GM12878 (cell line): ENCODE data around the gene BTBD19. TPM values are rescaled to one million over a fixed set of nuclear protein-coding genes. Genes with fewer than 3 reads are reported as not detected.
A peak's percentile ranks its signal among the peaks of the same experiment; 100 is the strongest.

Source experiments
- ATAC-seq: fragments of 200-7000 bp; cut with Tn5 transposase; 3 replicates; pipeline ENCODE4 v1.9.1; 2020; ENCODE audit warnings: mild to moderate bottlenecking, moderate library complexity
- BruUV-seq: library from RNA; stranded (reverse); fragments of 400-500 nt; replicated peaks from 2 replicates; lab custom pipeline; 2021; lab: Mats Ljungman, UMichigan
- CTCF ChIA-PET: fragments of 300-600 bp; sonication (Branson Sonifier 250); formaldehyde crosslinking; extraction: SDS; loops from one replicate; lab custom pipeline; 2021; ENCODE audit warnings: inconsistent platforms; lab: Yijun Ruan, JAX
- POLR2A ChIA-PET: fragments of 350-600 bp; formaldehyde crosslinking; extraction: SDS; loops from one replicate; lab custom pipeline; 2021; ENCODE audit warnings: inconsistent platforms; lab: Charles Lee
- RAD21 ChIA-PET: fragments of 300-600 bp; sonication (Branson Sonifier 250); formaldehyde crosslinking; loops from one replicate; lab custom pipeline; 2023; ENCODE audit warnings: antibody characterized with exemption; ENCODE audit not compliant: unreplicated experiment; lab: Charles Lee
- SMC1A ChIA-PET: fragments of 300-600 bp; sonication (Branson Sonifier 250); formaldehyde crosslinking; loops from one replicate; lab custom pipeline; 2023; ENCODE audit not compliant: unreplicated experiment, uncharacterized antibody; lab: Charles Lee
- DNase-seq: peaks from one replicate; pipeline ENCODE4 v3.0.0-alpha.2; 2011; ENCODE audit warnings: low read depth, low spot score
- FAIRE-seq: peaks from 3 replicates; lab custom pipeline; 2011; peaks lifted over from hg19 to GRCh38; lab: Jason Lieb, UNC
- H2AFZ ChIP-seq: 2 replicates; pipeline ENCODE4 v1.6.0; 2011; ENCODE audit warnings: low read depth, low read length, control low read depth; ENCODE audit not compliant: control insufficient read depth
- H3K27ac ChIP-seq: 2 replicates; pipeline ENCODE4 v1.5.1; 2011; ENCODE audit warnings: control low read depth; ENCODE audit not compliant: control insufficient read depth, insufficient read depth
- H3K27me3 ChIP-seq, 2 experiments: replicated peaks in 1 of 2; 2 replicates each; pipeline versions ENCODE4 v1.6.0 to v1.6.1; 2011; ENCODE audit warnings: low read length in 1 of 2; ENCODE audit not compliant: control insufficient read depth in 2 of 2, insufficient read depth in 2 of 2
- H3K36me3 ChIP-seq, 2 experiments: 2 replicates each; pipeline ENCODE4 v1.5.1; 2011; ENCODE audit warnings: low read length in 1 of 2; ENCODE audit not compliant: control insufficient read depth in 2 of 2, insufficient read depth in 2 of 2
- H3K4me1 ChIP-seq: 2 replicates; pipeline ENCODE4 v1.6.1; 2011; ENCODE audit warnings: mild to moderate bottlenecking, low read length, moderate library complexity, mixed read lengths; ENCODE audit not compliant: control insufficient read depth, insufficient read depth
- H3K4me2 ChIP-seq: 2 replicates; pipeline ENCODE4 v1.6.0; 2011; ENCODE audit warnings: control low read depth; ENCODE audit not compliant: control insufficient read depth, insufficient read depth
- H3K4me3 ChIP-seq: fragments of 200-600 bp; sonication (generic); 2 replicates; pipeline ENCODE4 v1.5.1; 2016
- H3K79me2 ChIP-seq: 2 replicates; pipeline ENCODE4 v1.6.0; 2011; ENCODE audit warnings: low read length; ENCODE audit not compliant: control insufficient read depth, insufficient read depth
- H3K9ac ChIP-seq: 2 replicates; pipeline ENCODE4 v1.8.0; 2011; ENCODE audit warnings: low read length, control low read depth, mixed read lengths; ENCODE audit not compliant: control insufficient read depth, insufficient read depth
- H3K9me3 ChIP-seq: replicated peaks from 3 replicates; pipeline ENCODE4 v1.5.1; 2011; ENCODE audit warnings: mild to moderate bottlenecking, low read length; ENCODE audit not compliant: control insufficient read depth, insufficient read depth
- H4K20me1 ChIP-seq: 2 replicates; pipeline ENCODE4 v1.6.0; 2011; ENCODE audit not compliant: control insufficient read depth, insufficient read depth
- CHD2 ChIP-seq: IDR thresholded peaks from 2 replicates; pipeline ENCODE4 v1.6.1; 2011; ENCODE audit warnings: low read depth, low read length, improper control_type of control experiment, borderline replicate concordance
- RB1 ChIP-seq: fragments of 450-650 bp; formaldehyde crosslinking; IDR thresholded peaks from 2 replicates; pipeline ENCODE4 v1.6.1; 2017; ENCODE audit warnings: mild to moderate bottlenecking, borderline replicate concordance
- TCF3 ChIP-seq: IDR thresholded peaks from 2 replicates; pipeline ENCODE4 v1.6.1; 2012; ENCODE audit warnings: low read depth, mild to moderate bottlenecking, low read length, borderline replicate concordance; ENCODE audit not compliant: insufficient read depth
- WGBS: methylation state at CpG from one replicate; pipeline ENCODE4 v1.1.6; 2016; ENCODE audit warnings: low lambda C conversion rate; ENCODE audit not compliant: insufficient replicate concordance, insufficient coverage; ENCODE audit errors: missing lambda C conversion rate; 5-methylcytosine and 5-hydroxymethylcytosine counted together
- in situ Hi-C: fragments of 300-500 bp; cut with MboI; formaldehyde crosslinking; loops from 9 replicates; pipeline ENCODE4 v1.14.3; 2018; ENCODE audit warnings: mixed read lengths
- intact Hi-C: fragments of 100-400 bp; cut with micrococcal nuclease; formaldehyde crosslinking; loops from one replicate; pipeline ENCODE4 v1.14.2; 2022; ENCODE audit not compliant: unreplicated experiment
- polyA plus RNA-seq, 11 experiments: library from polyadenylated mRNA; depleted of rRNA in 4 of 11; unstranded in 6 of 11; stranded (reverse) in 5 of 11; fragments of >200 nt; fragmentation: Nextera tagmentation in 4 of 11; fragmentation: Illumina TruSeq in 1 of 11; extraction: Ambion mirVana in 4 of 11; extraction: Trizol in 1 of 11; gene quantifications; 1 replicate in 1 of 11; 2 replicates in 10 of 11; pipeline versions ENCODE4 v1.2.1 to v1.2.3, GENCODE V29; 2011 to 2016; ENCODE audit warnings: inconsistent platforms in 2 of 11, missing spikeins in 2 of 11, low read depth in 1 of 11
- small RNA-seq: library from RNA; depleted of rRNA; stranded (forward); fragments of <200 nt; gene quantifications from one replicate; pipeline ENCODE3, GENCODE V24; 2014
- total RNA-seq, 4 experiments: library from RNA; depleted of rRNA in 3 of 4; stranded (reverse); fragments of >200 nt in 3 of 4; fragmentation: Illumina TruSeq in 1 of 4; extraction: Trizol in 1 of 4; gene quantifications; 2 replicates each; pipeline versions ENCODE4 v1.2.1 to v1.2.3, GENCODE V29; 2013 to 2021
- TF ChIP-seq, protein P1 (sequence below): fragments of 450-650 bp; IDR thresholded peaks from 2 replicates; pipeline ENCODE4 v1.6.1; 2018; ENCODE audit warnings: mild to moderate bottlenecking, low read depth, moderate library complexity; ENCODE audit not compliant: partially characterized antibody

Gene BTBD19
- total and polyA plus RNA-seq, 10 of the 15 experiments (the other 5 are each of a cell fraction or from before 2014, with no cell fraction given), result 0.13 to 2.7 (median 0.42) TPM

DNA sequence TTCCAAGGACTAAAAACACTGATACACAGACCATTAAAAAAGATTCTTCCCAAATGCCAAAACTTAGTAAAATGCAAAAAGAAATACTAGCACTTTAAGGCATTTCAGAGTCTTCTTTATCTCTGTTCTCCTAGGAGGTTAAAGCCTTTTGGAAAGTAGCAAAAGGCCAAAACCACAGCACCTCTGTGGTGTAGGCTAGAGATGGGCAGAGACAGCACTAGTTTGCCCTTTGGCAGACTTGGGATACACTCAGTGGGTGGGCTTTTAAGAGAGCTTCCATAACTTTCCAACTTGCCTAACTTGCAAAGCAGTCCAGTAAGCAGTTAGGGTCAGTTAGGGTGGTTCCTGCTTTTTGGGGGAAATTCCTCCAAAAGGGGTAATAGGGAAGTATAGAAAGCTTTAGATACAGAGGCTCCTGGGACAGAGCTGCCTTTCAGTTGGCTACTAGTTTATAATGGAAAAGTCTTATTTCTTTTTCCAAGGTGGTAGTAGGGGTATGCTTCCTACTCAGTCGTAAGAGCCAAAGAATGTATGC is 52.6 kb downstream of the BTBD19 start (continued):
- TF ChIP-seq, protein P1, sequence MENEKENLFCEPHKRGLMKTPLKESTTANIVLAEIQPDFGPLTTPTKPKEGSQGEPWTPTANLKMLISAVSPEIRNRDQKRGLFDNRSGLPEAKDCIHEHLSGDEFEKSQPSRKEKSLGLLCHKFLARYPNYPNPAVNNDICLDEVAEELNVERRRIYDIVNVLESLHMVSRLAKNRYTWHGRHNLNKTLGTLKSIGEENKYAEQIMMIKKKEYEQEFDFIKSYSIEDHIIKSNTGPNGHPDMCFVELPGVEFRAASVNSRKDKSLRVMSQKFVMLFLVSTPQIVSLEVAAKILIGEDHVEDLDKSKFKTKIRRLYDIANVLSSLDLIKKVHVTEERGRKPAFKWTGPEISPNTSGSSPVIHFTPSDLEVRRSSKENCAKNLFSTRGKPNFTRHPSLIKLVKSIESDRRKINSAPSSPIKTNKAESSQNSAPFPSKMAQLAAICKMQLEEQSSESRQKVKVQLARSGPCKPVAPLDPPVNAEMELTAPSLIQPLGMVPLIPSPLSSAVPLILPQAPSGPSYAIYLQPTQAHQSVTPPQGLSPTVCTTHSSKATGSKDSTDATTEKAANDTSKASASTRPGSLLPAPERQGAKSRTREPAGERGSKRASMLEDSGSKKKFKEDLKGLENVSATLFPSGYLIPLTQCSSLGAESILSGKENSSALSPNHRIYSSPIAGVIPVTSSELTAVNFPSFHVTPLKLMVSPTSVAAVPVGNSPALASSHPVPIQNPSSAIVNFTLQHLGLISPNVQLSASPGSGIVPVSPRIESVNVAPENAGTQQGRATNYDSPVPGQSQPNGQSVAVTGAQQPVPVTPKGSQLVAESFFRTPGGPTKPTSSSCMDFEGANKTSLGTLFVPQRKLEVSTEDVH, result no peak
- no peak for TF ChIP-seq CHD2
- no peak for TF ChIP-seq TCF3

DNA sequence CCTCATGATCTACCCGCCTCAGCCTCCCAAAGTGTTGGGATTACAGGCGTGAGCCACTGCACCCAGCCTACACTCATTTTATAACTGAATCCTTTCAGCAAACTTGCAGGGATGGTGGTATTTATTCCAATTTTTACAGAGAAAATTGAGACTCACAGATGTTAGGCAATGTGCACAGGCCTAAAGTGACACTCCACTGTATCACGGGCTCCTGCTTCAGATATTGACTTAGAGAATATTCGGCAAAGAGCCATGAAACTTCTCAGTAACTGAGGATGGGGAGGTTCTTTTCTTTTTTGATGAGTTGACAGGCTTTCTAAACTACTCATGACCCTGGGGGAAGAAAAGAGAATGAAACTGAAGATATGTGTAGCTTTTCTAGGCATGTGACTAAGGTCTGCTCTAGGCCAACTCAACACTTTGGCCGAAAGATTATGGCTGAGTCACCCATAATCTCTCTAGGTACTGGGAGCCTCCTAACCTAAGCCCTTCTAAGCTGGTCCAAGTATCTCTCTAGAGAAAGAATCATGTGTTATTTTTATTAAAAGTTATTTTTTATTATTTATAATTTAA is 54.6 kb downstream of the BTBD19 start:
- ChIA-PET RAD21 (no interaction called here), SMC1A (no interaction called here), CTCF (no interaction called here), POLR2A (no interaction called here)
- in situ Hi-C loops, result no loop called here
- Histone ChIP-seq H2AFZ (no peak overlapping the region), H4K20me1 (no peaks in the 10 kb centered on the region), H3K9ac (no peak overlapping the region), H3K79me2 (no peaks in the 10 kb centered on the region), H3K9me3 (no peaks in the 10 kb centered on the region), H3K27ac (no peak overlapping the region), H3K4me2 (no peak overlapping the region), H3K36me3 (no peaks in the 10 kb centered on the region; a peak in 1 of 4 replicates), H3K4me1 (peaks cover 8% of the 10 kb centered on the region), H3K27me3 (no peaks in the 10 kb centered on the region), H3K4me3 (no peak overlapping the region)
- FAIRE-seq (no peak), DNase-seq (no peak), ATAC-seq (no peak)
- intact Hi-C loops, result no loop called here
- WGBS, result 92% methylated on average over 5 of the region's 5 CpGs
- BruUV-seq, result no TSS peak
- no peak for TF ChIP-seq RB1
- TF ChIP-seq, all 136 proteins: peak for 0

Small RNAs within 50 kb of the gene (small RNA-seq; reads per million reads assigned to genes)
- not detected for gene AL136380.1
- 272 reads per million, percentile 99 among the genes with 10 or more reads in this experiment for gene SNORD38A
- gene SNORD38B, result not detected
- gene SNORD46, result 3,353 reads per million, percentile 100 among the genes with 10 or more reads in this experiment
- not detected for gene SNORD55

Other genes starting within 250 kb of the BTBD19 start
Only the 7 nearest of the 12 such genes appear.
- gene RNU5D-1, start 77.4 kb upstream of the BTBD19 start, total RNA-seq (2014; rRNA removed), result not detected in 2 replicates
- gene RNU5D-1, start 77.4 kb upstream of the BTBD19 start, total RNA-seq (2014; rRNA removed; fragmentation: Illumina TruSeq; extraction: Trizol), result not detected in 2 replicates
- not detected in 2 replicates for gene RNU5D-1, start 77.4 kb upstream of the BTBD19 start, total RNA-seq (2021)
- gene RNU5D-1, start 77.4 kb upstream of the BTBD19 start, polyA plus RNA-seq (2011; rRNA removed), result not detected in 2 replicates
- gene RNU5D-1, start 77.4 kb upstream of the BTBD19 start, polyA plus RNA-seq (2014; fragmentation: Illumina TruSeq; extraction: Trizol), result not detected in 2 replicates
- not detected for gene RNU5D-1, start 77.4 kb upstream of the BTBD19 start, polyA plus RNA-seq (2014; fragmentation: Nextera tagmentation; extraction: Ambion mirVana)
- gene RNU5D-1, start 77.4 kb upstream of the BTBD19 start, polyA plus RNA-seq (2014; rRNA removed), result not detected in 2 replicates
- gene RNU5D-1, start 77.4 kb upstream of the BTBD19 start, polyA plus RNA-seq (2016; fragmentation: Nextera tagmentation; extraction: Ambion mirVana), result not detected
- 73.1 and 78.7 TPM in 2 replicates for gene KIF2C, start 68.7 kb upstream of the BTBD19 start, total RNA-seq (2014; rRNA removed)
- gene KIF2C, start 68.7 kb upstream of the BTBD19 start, total RNA-seq (2014; rRNA removed; fragmentation: Illumina TruSeq; extraction: Trizol), result 80.7 and 85.6 TPM in 2 replicates
- gene KIF2C, start 68.7 kb upstream of the BTBD19 start, total RNA-seq (2021), result 75.0 and 81.9 TPM in 2 replicates
- 95.0 and 97.8 TPM in 2 replicates for gene KIF2C, start 68.7 kb upstream of the BTBD19 start, polyA plus RNA-seq (2011; rRNA removed)
- gene KIF2C, start 68.7 kb upstream of the BTBD19 start, polyA plus RNA-seq (2014; fragmentation: Illumina TruSeq; extraction: Trizol), result 88.9 and 99.3 TPM in 2 replicates
- gene KIF2C, start 68.7 kb upstream of the BTBD19 start, polyA plus RNA-seq (2014; fragmentation: Nextera tagmentation; extraction: Ambion mirVana), result 10 to 100 TPM; 42.3 to 45.5 TPM
- gene KIF2C, start 68.7 kb upstream of the BTBD19 start, polyA plus RNA-seq (2014; rRNA removed), result 70.8 and 75.1 TPM in 2 replicates
- gene KIF2C, start 68.7 kb upstream of the BTBD19 start, polyA plus RNA-seq (2016; fragmentation: Nextera tagmentation; extraction: Ambion mirVana), result 100 to 1,000 TPM in 1 of 2 experiments, 10 to 100 TPM in 1; 99.3 to 104 TPM
- 3,351 and 3,453 TPM in 2 replicates for gene RPS8, start 33.0 kb upstream of the BTBD19 start, total RNA-seq (2014; rRNA removed)
- 3,065 and 3,117 TPM in 2 replicates for gene RPS8, start 33.0 kb upstream of the BTBD19 start, total RNA-seq (2014; rRNA removed; fragmentation: Illumina TruSeq; extraction: Trizol)
- 3,050 and 3,180 TPM in 2 replicates for gene RPS8, start 33.0 kb upstream of the BTBD19 start, total RNA-seq (2021)
- 2,404 and 2,482 TPM in 2 replicates for gene RPS8, start 33.0 kb upstream of the BTBD19 start, polyA plus RNA-seq (2011; rRNA removed)
- 1,912 and 2,704 TPM in 2 replicates for gene RPS8, start 33.0 kb upstream of the BTBD19 start, polyA plus RNA-seq (2014; fragmentation: Illumina TruSeq; extraction: Trizol)
- gene RPS8, start 33.0 kb upstream of the BTBD19 start, polyA plus RNA-seq (2014; fragmentation: Nextera tagmentation; extraction: Ambion mirVana), result 1,000 to 10,000 TPM; 2,238 to 3,059 TPM
- 3,141 and 3,461 TPM in 2 replicates for gene RPS8, start 33.0 kb upstream of the BTBD19 start, polyA plus RNA-seq (2014; rRNA removed)
- 1,000 to 10,000 TPM; 1,296 to 1,343 TPM for gene RPS8, start 33.0 kb upstream of the BTBD19 start, polyA plus RNA-seq (2016; fragmentation: Nextera tagmentation; extraction: Ambion mirVana)
- 0.65 and 0.85 TPM in 2 replicates for gene BEST4, start 20.4 kb upstream of the BTBD19 start, total RNA-seq (2014; rRNA removed)
- 0.40 and 0.46 TPM in 2 replicates for gene BEST4, start 20.4 kb upstream of the BTBD19 start, total RNA-seq (2014; rRNA removed; fragmentation: Illumina TruSeq; extraction: Trizol)
- gene BEST4, start 20.4 kb upstream of the BTBD19 start, total RNA-seq (2021), result 1.3 and 1.5 TPM in 2 replicates
- gene BEST4, start 20.4 kb upstream of the BTBD19 start, polyA plus RNA-seq (2011; rRNA removed), result 0.08 TPM in 1 of 2 replicates, not detected in the other
- 0.38 and 0.73 TPM in 2 replicates for gene BEST4, start 20.4 kb upstream of the BTBD19 start, polyA plus RNA-seq (2014; fragmentation: Illumina TruSeq; extraction: Trizol)
- gene BEST4, start 20.4 kb upstream of the BTBD19 start, polyA plus RNA-seq (2014; fragmentation: Nextera tagmentation; extraction: Ambion mirVana), result under 1 TPM; 0.06 to 0.20 TPM
- gene BEST4, start 20.4 kb upstream of the BTBD19 start, polyA plus RNA-seq (2014; rRNA removed), result 0.76 and 0.94 TPM in 2 replicates
- under 1 TPM; 0.43 to 0.98 TPM for gene BEST4, start 20.4 kb upstream of the BTBD19 start, polyA plus RNA-seq (2016; fragmentation: Nextera tagmentation; extraction: Ambion mirVana)
- 19.9 and 23.1 TPM in 2 replicates for gene PLK3, start 8.1 kb upstream of the BTBD19 start, total RNA-seq (2014; rRNA removed)
- gene PLK3, start 8.1 kb upstream of the BTBD19 start, total RNA-seq (2014; rRNA removed; fragmentation: Illumina TruSeq; extraction: Trizol), result 8.1 and 9.0 TPM in 2 replicates
- 16.5 and 20.9 TPM in 2 replicates for gene PLK3, start 8.1 kb upstream of the BTBD19 start, total RNA-seq (2021)
- gene PLK3, start 8.1 kb upstream of the BTBD19 start, polyA plus RNA-seq (2011; rRNA removed), result 6.4 and 11.6 TPM in 2 replicates
- 5.4 and 9.3 TPM in 2 replicates for gene PLK3, start 8.1 kb upstream of the BTBD19 start, polyA plus RNA-seq (2014; fragmentation: Illumina TruSeq; extraction: Trizol)
- 1 to 10 TPM; 1.5 to 1.9 TPM for gene PLK3, start 8.1 kb upstream of the BTBD19 start, polyA plus RNA-seq (2014; fragmentation: Nextera tagmentation; extraction: Ambion mirVana)
- gene PLK3, start 8.1 kb upstream of the BTBD19 start, polyA plus RNA-seq (2014; rRNA removed), result 23.2 and 29.2 TPM in 2 replicates
- 10 to 100 TPM; 12.5 to 17.5 TPM for gene PLK3, start 8.1 kb upstream of the BTBD19 start, polyA plus RNA-seq (2016; fragmentation: Nextera tagmentation; extraction: Ambion mirVana)
- not detected in 2 replicates for gene DYNLT4, start 1.2 kb upstream of the BTBD19 start, total RNA-seq (2014; rRNA removed)
- gene DYNLT4, start 1.2 kb upstream of the BTBD19 start, total RNA-seq (2014; rRNA removed; fragmentation: Illumina TruSeq; extraction: Trizol), result not detected in 2 replicates
- 0.28 and 0.45 TPM in 2 replicates for gene DYNLT4, start 1.2 kb upstream of the BTBD19 start, total RNA-seq (2021)
- not detected in 2 replicates for gene DYNLT4, start 1.2 kb upstream of the BTBD19 start, polyA plus RNA-seq (2011; rRNA removed)
- gene DYNLT4, start 1.2 kb upstream of the BTBD19 start, polyA plus RNA-seq (2014; fragmentation: Illumina TruSeq; extraction: Trizol), result not detected in 2 replicates
- not detected for gene DYNLT4, start 1.2 kb upstream of the BTBD19 start, polyA plus RNA-seq (2014; fragmentation: Nextera tagmentation; extraction: Ambion mirVana)
- not detected in 2 replicates for gene DYNLT4, start 1.2 kb upstream of the BTBD19 start, polyA plus RNA-seq (2014; rRNA removed)
- gene DYNLT4, start 1.2 kb upstream of the BTBD19 start, polyA plus RNA-seq (2016; fragmentation: Nextera tagmentation; extraction: Ambion mirVana), result under 1 TPM in 1 of 2 experiments, not detected in 1; 0.23 TPM
- gene PTCH2, start 34.7 kb downstream of the BTBD19 start, total RNA-seq (2014; rRNA removed), result 0.11 and 0.27 TPM in 2 replicates
- 7.6 and 8.4 TPM in 2 replicates for gene PTCH2, start 34.7 kb downstream of the BTBD19 start, total RNA-seq (2014; rRNA removed; fragmentation: Illumina TruSeq; extraction: Trizol)
- gene PTCH2, start 34.7 kb downstream of the BTBD19 start, total RNA-seq (2021), result 0.87 and 0.96 TPM in 2 replicates
- 0.07 and 0.16 TPM in 2 replicates for gene PTCH2, start 34.7 kb downstream of the BTBD19 start, polyA plus RNA-seq (2011; rRNA removed)
- 0.03 TPM in 1 of 2 replicates, not detected in the other for gene PTCH2, start 34.7 kb downstream of the BTBD19 start, polyA plus RNA-seq (2014; fragmentation: Illumina TruSeq; extraction: Trizol)
- gene PTCH2, start 34.7 kb downstream of the BTBD19 start, polyA plus RNA-seq (2014; fragmentation: Nextera tagmentation; extraction: Ambion mirVana), result under 1 TPM; 0.06 to 0.18 TPM
- 0.06 and 0.09 TPM in 2 replicates for gene PTCH2, start 34.7 kb downstream of the BTBD19 start, polyA plus RNA-seq (2014; rRNA removed)
- under 1 TPM; 0.04 to 0.33 TPM for gene PTCH2, start 34.7 kb downstream of the BTBD19 start, polyA plus RNA-seq (2016; fragmentation: Nextera tagmentation; extraction: Ambion mirVana)